ENCODE data around the gene EZR.
A peak's percentile ranks its signal among the peaks of the same experiment; 100 is the strongest.

The EZR gene

DNA sequence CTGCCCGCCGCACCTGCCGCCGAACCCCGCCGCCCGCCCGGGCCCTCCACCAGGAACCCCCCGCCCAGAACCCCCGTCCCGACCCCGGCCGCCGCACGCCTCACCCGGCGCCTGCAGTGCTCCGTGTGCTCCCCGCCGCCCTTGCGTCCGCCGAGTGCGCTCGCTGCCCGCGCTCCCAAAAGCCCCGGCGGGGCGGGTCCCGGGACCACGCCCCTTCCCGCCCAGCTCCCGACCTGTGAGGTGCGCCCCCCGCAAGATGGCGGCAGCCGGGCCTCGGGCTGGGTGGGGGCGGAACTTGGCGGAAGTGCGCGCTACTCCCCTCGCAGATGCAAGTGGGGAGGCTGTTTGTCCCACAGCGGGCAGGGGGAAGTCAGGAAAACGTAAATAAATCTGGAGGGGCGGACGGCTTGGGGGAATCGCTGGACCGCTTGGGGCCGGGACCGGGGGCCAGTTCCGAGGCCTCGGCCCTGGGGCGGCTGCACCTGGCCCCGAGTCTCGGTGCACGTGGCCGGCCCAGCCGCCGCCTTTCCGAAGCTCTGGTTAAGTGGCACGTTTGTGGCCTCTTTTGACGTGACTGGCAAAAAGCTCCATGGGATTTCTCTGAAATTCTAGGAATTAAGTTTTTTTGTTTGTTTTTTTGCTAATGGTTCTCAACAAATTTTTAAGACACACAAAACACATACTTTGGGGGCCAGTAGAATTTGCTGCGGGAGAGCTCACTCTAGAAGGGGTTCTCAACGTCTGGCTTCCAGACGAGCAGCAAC, at the start of gene EZR:
TSS of gene EZR (minus strand) at position 156 of the 764 bp plus-strand sequence. CDS start 1,275 bp downstream, outside the sequence.
- peak; percentile 74 to 77 for DNase-seq (ENCODE audit: low read depth in 2 of 2)

DNA sequence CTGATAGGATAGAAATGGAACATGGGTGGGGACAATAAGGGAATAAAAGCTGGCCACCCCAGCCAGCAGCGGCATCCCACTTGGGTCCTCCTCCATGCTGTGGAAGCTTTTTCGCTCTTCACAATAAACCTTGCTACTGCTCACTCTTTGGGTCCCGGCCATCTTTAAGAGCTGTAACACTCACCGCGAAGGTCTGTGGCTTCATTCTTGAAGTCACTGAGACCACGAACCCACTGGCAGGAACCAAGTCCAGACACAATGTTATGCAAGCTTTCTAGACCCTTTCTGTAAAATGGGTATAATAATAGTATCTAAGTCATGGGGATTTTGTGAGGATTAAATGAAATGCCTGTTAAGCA, 48.9 kb upstream of the EZR start:
- DNase-seq (ENCODE audit: low read depth in 2 of 2): no peak

DNA sequence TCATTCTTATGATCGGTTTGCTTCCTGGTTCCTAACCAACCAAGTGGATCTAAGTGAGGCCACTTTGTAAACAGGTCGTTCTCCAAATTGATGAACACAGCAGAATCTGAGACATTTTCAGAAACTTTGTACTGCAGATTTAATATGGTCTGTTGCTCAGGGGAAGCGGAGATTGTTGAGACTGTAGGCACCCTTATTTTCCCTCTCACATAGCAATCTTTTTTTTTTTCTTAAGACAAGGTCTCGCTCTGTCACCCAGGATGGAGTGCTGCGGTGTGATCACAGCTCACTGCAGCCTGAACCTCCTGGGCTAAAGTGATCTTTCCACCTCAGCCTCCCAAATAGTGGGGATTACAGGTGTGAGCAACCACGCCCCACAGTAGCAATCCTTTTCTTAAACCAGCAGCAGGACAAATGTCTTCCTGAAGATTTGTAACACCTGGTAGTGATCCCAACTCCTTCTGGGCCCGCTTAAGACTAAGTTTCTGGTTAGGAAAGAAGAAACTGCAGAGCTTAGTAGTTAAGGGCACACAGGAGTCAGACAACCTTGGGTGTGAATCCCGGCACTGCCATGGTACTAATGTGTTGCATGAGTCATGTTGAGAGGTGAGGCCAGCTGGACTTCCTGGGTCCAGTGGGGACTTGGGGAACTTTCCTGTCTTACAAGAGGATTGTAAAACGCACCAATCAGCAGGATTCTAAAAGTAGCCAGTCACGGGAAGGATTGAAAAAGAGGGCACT, 48.4 kb upstream of the EZR start:
- DNase-seq (ENCODE audit: low read depth in 2 of 2): no peak

DNA sequence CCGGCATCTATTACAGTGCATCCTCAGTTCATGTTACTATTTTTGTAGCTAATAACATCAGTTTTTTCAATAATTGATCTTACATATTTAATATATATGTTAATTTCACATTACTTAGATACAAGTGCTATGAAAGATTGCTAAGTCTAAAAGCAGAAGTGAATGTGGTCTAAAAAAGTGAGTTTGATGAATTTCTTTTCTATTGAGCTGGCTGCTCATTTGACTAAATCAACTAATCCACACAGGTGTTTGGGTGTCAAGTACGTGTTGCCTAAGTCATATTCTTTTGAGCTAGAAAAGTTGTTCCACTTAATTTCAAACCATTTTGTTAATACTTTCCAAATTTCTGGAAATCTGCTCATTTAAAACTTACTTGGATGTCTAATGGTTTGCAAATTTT, 46.6 kb upstream of the EZR start:
- no peak for DNase-seq (ENCODE audit: low read depth in 2 of 2)

DNA sequence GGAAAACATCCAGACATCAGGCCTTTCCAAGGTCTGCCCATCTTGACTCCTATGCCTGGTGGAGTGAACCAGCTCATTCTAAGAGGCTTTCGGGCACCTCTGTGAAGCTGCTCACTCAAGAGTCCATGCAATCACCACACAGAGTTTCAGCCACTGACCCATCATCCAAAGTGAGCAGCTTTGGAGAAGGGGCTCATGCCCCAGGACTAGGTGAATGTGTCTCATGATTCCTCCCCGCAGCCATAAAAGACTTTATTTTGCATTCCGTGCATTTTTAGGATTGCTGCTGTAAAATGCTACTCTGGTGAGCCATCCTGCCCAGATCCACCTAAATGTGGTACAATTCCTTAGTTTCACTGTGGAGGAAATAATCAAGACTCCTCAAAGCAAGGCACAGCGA, 44.5 kb upstream of the EZR start:
- no peak for DNase-seq (ENCODE audit: low read depth in 2 of 2)

DNA sequence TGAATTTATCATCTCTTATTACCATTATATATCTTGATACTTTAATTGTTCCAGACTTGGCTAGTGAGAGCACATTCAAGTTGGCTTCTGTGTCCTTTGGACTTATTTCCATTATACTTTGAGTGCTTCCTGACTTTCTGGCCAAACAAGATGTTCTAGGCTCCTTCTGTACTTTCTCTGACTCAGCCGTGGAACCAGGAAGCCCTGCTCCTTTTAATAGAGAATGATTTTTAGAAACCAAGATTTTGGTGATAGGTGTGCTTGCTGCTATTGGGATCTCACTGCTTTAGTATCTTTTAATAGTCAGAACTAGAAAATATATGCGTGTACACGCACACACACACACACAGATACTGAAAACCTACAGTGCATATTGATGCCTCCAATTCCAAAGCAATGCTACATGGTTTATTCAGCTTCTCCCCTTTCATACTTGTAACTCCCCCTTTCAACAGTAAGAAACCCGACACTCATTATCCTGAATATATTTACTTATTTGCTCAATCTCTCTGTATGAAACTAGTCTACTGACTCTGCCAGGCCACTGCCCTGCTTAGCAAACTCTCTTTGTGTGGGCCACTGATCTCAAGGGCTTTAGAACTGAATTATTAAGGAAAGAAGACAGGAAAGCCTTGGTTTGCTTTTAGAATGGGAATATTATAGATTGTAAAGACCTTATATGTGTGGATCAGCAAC, 42.7 kb upstream of the EZR start:
- no peak for DNase-seq (ENCODE audit: low read depth in 2 of 2)

DNA sequence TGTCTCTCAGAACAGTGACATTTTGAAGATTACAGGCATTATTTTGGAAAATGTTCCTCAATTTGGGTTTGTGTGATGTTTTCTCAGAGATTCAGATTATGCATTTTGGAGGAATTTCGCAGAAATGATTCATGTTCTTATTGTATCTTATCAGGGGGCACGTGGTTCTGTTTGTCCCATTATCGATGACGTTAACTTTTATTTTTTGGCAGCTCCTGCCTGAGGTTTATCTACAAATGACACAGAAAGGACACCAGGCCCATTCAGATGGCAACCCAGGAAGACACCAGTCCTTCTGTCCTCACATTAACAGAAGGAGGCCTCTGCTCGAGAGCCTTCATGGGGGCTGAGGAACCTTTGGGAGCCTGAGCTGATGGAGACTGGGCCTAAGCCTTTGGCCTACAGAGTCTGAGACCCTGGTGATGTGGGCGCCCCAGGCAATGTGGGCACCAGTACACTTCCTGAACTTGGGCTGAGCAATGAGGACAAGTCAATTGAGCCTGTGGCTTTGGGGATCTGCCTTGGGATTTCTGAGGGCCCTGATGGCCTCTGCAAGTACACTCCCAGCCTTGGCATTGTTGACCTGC, 41.2 kb upstream of the EZR start:
- DNase-seq (ENCODE audit: low read depth in 2 of 2): no peak

DNA sequence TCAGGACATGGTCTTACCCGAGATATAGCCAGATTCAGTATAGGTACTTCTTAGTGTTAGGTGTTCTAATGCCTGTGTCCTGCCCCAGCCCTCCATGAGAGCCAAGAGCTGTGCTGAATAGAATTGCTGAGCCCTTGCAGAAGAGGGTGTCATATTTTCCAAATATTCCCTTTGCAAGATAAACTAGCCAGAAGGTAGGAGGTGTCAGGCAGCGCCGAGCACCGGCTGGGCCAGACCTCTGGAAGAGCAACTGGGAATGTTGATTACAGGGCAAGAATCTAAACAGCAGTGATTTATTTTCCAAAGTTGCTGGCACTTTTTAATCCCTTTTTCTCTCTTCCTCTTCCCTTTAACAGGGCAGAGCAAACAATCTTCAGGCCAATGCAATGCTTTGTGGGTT, 37.1 kb upstream of the EZR start:
- no peak for DNase-seq (ENCODE audit: low read depth in 2 of 2)

DNA sequence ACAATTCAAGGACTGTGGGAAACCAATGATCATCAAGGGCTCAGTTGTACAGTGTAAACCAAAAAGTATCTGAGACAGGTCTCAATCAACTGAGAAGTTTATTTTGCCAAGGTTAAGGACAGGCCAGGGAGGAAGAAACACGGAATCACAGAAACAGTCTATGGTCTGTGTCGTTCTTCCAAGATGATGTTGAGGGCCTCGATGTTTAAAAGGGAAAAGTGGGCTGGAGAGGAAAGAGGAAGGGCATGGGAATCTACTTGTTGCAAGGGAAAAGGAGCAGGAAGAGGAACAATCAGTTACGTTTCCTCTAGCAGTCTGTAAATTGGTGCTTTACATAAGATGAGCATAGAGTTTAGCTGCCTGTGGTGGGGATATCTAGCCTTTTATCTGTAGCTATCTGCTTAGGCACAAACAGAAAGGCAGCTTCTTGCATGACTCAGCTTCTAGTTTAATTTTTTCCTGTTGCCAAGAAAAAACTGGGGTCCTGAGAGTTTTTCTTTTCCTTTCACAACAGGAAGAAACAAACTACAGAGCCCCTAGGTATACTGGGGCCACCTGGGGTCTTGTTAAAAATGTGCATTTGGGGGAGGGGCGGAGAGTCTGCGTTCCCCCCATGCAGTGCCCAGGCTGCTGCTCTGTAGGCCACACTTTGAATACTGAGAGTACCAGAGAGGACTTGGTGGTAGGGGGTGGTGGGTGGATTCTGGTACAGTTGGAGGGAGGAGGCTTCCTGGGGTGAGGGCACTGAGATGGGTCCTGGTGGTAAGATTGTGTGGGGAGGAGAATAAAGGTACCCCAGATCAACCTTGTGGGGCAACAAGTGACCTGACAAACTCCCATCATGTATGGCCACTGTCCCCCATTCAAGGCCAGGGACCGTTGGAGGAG, 35.3 kb upstream of the EZR start:
- no peak for DNase-seq (ENCODE audit: low read depth in 2 of 2)

DNA sequence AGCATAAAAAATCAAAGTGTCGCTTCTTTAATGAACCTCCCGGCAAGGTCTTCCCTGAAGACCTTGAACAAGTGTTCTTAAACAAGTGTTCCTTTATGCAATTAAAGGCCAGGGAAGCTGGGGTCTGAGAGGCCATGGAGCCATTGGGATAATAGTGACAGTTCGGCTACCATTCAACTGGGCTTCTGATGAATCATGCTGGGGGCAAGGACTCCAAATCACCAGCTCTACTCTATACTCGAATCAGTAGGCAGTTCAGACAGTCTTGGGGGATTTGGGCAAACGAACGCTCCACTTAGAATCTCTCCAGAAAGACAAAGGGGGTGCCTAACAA, 34.7 kb upstream of the EZR start:
- no peak for DNase-seq (ENCODE audit: low read depth in 2 of 2)

DNA sequence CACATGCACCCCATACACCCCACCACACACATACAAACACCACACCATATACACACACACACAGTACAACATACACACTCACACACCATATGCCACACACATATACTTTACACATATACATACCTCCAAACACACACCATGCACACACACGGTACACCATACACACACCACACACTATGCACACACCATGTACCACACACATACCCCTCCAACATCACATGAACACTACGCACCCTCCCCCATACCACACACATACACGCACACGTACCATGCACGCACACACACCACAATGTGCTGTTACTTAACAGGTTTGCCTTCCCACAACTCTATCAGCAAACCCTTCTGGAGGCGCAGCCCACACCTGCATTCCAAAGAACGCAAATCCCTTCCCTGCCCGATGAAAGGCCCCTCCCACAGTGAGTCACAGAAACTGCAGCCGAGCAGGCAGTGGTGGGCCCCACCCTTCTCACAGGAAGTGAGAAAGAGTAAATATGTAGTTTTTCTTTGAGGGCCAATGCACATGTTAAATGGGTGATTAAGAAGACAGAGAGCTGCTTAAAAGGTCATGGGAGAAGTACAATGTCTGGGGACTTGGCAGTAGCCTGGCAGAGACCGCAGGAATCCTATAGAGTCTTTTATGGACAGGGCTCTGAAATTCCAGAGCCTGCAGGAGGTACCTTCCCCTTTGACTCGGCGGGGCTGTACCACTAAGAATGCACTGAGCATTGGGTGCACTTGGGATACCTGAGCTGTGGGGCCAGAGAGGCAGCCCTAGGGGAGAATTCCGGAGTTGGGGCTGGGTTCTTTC, 34.1 kb upstream of the EZR start:
- DNase-seq (ENCODE audit: low read depth in 2 of 2): peak; percentile 60 to 79

DNA sequence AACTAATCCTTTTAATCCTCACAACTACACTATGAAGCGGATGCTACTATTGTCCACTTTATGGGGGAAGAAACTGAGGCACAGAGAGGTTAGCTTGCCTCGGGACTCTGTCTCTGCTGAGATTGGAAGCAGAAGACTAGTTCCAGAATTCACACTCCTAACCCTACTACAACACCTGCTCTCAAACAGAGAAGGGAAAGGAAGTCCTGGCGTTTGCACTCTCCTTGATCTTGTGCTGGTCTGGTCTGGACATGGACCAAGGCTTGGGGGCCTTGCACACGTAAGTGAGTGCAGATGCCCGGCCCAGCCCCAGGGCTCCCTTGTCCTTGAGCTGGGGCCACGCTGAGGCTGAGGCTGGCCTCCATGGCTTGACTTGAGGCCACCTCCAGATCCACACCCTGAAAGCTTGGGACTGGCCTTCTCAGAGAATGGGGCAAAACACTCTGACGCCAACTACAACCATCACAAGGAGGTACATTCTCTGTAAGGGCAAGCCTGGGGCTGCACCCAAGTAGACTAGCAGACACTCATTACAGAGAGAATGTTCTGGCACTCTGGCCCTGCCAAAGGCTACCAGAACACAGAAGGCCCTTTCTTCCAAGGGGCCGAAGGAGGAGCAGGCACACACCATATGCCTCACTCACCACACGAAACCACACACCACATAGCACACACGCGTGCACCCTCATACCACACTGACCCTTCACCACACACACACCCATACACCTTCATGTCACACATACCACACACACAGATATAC, 33.3 kb upstream of the EZR start:
- no peak for DNase-seq (ENCODE audit: low read depth in 2 of 2)

DNA sequence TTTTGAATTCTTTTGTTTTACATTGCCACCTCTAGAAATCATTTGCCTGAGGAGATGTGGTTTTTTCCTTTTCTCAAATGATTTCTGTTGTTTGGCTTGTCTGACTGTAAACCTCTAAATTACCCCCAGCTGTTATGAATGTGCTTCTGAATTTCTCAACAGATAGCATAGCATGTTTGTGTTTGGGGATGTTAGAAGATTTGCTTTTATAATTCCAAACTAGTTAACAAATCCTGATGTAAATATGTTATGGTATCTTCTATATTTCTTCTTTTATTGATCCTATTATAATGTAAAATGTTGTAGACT, 31.6 kb upstream of the EZR start:
- no peak for DNase-seq (ENCODE audit: low read depth in 2 of 2)

DNA sequence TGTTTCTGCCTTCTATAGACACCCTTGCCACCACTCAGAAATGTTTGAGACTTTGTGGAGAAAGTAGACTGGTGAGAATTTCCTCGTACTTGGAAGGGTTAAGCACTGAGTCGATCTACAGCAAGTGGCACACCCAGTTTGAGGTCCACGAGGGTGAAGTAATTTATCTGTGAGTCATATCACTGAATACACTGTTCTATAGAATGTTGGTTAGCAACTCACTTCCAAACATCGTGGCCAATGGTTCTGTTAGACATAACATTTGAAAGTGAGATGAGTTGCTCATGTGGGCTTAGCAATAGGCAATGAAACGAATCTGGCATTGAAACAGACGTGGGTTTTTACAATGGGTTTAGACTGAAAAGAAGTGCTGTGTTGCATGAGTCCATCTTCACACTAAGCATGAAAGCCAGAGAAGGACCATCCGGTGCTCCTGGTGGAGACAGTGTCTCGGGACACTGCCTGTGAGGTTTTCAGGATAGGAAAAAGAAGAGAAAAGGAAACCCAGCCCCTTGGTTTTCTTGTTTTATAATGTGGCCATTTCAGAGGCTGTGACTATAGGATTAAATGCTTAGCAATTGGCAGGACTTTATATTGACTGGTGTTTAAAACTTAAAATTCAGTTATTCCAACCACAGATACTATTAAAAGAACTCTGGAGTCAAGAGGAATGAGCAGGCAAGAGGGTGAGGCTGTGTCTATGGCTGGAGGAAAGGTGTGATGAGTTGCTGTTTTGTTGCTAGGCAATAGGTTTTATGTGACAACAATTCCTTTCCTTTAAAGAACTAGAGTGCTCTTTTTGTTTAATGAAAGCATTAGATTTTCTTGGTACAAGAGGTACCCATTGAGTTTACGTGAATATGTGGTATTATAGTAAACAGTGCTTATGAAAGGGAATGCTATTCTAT, 31.0 kb upstream of the EZR start:
- peak in 1 of 2 donors; percentile 53 for DNase-seq (ENCODE audit: low read depth in 2 of 2)

DNA sequence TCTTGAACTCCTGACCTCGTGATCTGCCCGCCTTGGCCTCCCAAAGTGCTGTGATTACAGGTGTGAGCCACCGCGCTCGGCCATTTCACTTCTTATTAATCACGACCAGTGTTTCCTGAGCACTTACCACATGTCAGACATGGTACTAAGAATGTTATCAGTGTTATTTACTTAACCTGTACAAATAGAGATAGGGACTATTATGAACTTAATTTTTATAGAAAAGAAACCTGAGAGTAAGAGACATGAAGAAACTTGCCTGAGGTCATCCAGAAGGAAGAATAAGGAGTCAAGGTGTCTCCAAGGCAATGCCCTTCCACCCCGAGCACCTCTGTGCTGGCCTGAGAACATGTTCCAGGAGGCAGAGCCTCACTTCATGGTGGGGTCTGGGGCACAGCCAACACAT, 29.3 kb upstream of the EZR start:
- DNase-seq (ENCODE audit: low read depth in 2 of 2): no peak

DNA sequence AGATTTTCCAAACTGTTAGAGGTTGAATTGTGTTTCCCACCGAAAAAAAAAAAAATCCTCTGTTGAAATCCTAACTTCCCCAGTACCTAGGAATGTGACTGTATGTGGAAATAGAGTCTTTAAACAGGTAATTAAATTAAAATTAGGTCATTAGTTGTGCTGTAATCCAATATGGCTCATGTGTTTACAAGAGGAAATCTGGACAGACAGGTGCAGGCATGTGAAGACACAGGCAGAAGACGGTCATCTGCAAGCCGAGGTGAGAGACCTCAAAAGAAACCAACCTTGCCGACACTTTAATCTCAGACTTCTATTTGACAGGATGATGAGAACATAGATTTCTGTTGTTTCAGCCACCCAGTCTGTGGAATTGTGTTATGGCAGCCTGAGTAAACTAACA, 28.6 kb upstream of the EZR start:
- DNase-seq (ENCODE audit: low read depth in 2 of 2): no peak

DNA sequence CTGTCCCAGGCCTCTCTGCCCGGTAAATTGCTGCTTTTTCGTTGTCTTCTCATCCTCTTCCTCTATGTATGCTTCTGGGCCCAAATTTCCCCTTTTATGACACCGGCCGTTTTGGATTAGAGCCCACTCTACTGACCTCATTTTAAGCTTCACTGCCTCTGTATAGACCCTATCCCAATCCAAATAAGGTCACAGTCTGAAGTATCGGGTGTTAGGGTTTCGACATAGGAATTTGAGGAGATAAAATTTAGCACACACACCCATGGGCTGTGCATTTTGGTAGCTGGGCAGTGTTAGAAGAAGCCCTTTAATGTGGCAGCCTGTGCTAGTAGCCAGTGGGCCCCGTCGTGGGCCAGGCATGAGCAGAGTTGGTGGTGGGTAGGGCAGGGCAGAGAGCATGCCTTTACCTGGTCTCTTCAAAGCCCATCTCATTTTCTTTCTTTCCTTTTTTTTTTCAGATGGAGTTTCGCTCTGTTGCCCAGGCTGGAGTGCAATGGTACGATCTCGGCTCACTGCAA, 27.9 kb upstream of the EZR start:
- no peak for DNase-seq (ENCODE audit: low read depth in 2 of 2)

DNA sequence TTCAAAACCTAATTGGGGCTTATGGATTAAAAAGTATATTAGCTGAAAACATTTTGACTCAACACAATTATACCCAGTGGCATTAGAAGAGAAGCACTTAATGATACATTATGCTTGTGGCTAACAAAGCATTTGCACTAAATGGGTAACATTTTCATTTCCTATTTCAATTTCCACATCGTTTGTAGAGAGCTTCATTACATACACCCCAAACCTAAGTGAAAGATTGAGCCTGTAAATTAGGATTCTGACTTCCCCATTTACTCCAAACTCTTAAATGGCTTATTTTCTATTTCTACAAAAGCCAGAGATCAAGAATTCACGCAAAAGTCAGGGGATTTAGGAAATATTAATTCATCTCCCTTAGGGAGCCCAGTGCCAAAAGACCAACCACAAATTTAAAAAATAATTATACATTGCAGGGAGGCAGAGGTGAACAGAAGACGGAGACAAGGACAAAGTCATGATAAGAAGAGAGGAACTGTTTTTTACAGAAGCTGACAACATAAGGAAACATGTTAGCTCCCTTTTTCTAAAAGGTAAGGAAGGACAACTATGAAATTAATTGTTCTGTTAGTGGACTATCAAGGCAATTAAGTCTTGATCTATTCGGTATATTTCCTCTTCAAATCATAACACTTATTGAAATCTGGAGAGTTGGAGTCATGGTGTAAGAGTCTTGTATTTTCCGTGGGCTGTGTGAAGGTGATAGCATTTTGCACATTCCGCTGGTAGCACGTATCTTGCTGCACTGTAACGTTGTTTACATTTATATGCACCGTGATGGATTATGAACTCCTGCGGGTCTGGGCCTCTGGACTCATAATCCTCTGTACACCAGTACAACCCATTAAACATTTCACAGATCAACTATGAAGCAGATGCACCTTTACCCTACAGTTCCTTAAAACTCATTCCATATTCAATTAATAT, 24.8 kb upstream of the EZR start:
- DNase-seq (ENCODE audit: low read depth in 2 of 2): no peak

Data from stimulated activated CD8-positive, alpha-beta memory T cell treated with anti-CD3 and anti-CD28 coated beads, Interleukin-15, amount 100 ng/mL, for 4 hours (primary cell).